Measurements from ENCODE around the gene ERBIN. TPM values are rescaled to one million over a fixed set of nuclear protein-coding genes. Genes with fewer than 3 reads are reported as not detected.

ERBIN gene
- total and polyA plus RNA-seq, 2 of the 13 experiments (the other 11 are each of a cell fraction or from before 2014, with no cell fraction given) = 14.4 to 41.7 TPM

GRCh38 chr5:65925044-65925600, 1.3 kb upstream of the ERBIN start:
- H3K27me3 ChIP-seq (ENCODE audit: control insufficient read depth in 1 of 2, insufficient read depth in 2 of 2, low read length in 2 of 2) = no peaks in the 10 kb centered on the region; a peak in 1 of 5 replicates
- peaks cover 18% of the 10 kb centered on the region for H4K20me1 ChIP-seq (ENCODE audit: insufficient read depth, low read length)
- ChIA-PET POLR2A (interaction anchor here (0.5 to 1.2 kb wide), 4 partner anchors 8 to 79 kb away, joined by 3 to 4 read pairs (median 3); no protein-coding TSS in a partner anchor), CTCF (ENCODE audit: low intra/inter-chr PET ratio, low total read pairs) (no interaction called here)
- H3K79me2 ChIP-seq (ENCODE audit: insufficient read depth, low read length) = peaks cover 38% of the 10 kb centered on the region
- ATAC-seq (peak; percentile 54), DNase-seq (ENCODE audit: low spot score) (peak; percentile 36), FAIRE-seq (no peak)
- H3K9ac ChIP-seq (ENCODE audit: insufficient read depth, low read depth, low read length) = peak overlapping the region; percentile 88
- no TSS peak for BruUV-seq (replicated peaks)
- H3K36me3 ChIP-seq (replicated peaks in 1 of 2; ENCODE audit: control insufficient read depth in 1 of 2, insufficient read depth in 2 of 2, low read length in 2 of 2) = no peaks in the 10 kb centered on the region
- in situ Hi-C loops (cut with HindIII; ENCODE audit: extremely low pct_ligation_motif_present, low pct_unique_long_range_greater_than_20kb) (no loop called here), intact Hi-C loops (cut with micrococcal nuclease; ENCODE audit: unreplicated experiment) (loop anchor here (5.0 to 10.0 kb wide), 5 partner anchors 37 to 300 kb away; partner anchors contain the start of genes SHLD3, TRAPPC13 and TRIM23)
- 1% methylated on average over 10 of the region's 46 CpGs for WGBS (ENCODE audit: low lambda C conversion rate)
- H3K4me2 ChIP-seq (ENCODE audit: low read depth, low read length) = peak overlapping the region; percentile 87
- H3K9me3 ChIP-seq (ENCODE audit: low read length) = no peaks in the 10 kb centered on the region
- H3K4me1 ChIP-seq (ENCODE audit: insufficient read depth, low read length) = peaks cover 41% of the 10 kb centered on the region
- H3K4me3 ChIP-seq (replicated peaks in 1 of 3; ENCODE audit: insufficient read depth in 1 of 3, low read depth in 2 of 3, low read length in 3 of 3) = peak overlapping the region; percentile 73 to 97 (median 85)
- peak overlapping the region; percentile 94 for H3K27ac ChIP-seq (ENCODE audit: extremely low read length, insufficient read depth, low read length)
- no peak overlapping the region for H2AFZ ChIP-seq (ENCODE audit: low read length)
- no peak for TF ChIP-seq SP5 (CRISPR knock-in tag; IDR thresholded peaks at IDR 0.05; ENCODE audit: borderline replicate concordance, low read depth)
- TF ChIP-seq ZNF207 (IDR thresholded peaks at IDR 0.05; ENCODE audit: borderline replicate concordance) = no peak
- no peak for TF ChIP-seq ZNF816 (CRISPR knock-in tag; IDR thresholded peaks at IDR 0.05; ENCODE audit: borderline replicate concordance)
- TF ChIP-seq TGIF2 (CRISPR knock-in tag; IDR thresholded peaks at IDR 0.05) = no peak
- TF ChIP-seq KMT2A (CRISPR knock-in tag; IDR thresholded peaks at IDR 0.05) = peak; percentile 66
- no peak for TF ChIP-seq ZNF121 (CRISPR knock-in tag; IDR thresholded peaks at IDR 0.05)
- no peak; the same call in none of the 2 replicates for TF ChIP-seq ZBTB20 (CRISPR knock-in tag; IDR thresholded peaks at IDR 0.05; ENCODE audit: borderline replicate concordance, low read depth)
- 0 out of 2 replicates have a peak, but pooled peaks have one; percentile 1 for TF ChIP-seq POGK (CRISPR knock-in tag; conservative IDR thresholded peaks at IDR 0.05)
- no peak for TF ChIP-seq ATF3 (CRISPR knock-in tag; IDR thresholded peaks at IDR 0.05)
- no peak for TF ChIP-seq ZNF570 (CRISPR knock-in tag; IDR thresholded peaks at IDR 0.05; ENCODE audit: borderline replicate concordance)
- TF ChIP-seq ZNF264 (CRISPR knock-in tag; IDR thresholded peaks at IDR 0.05) = no peak
- no peak for TF ChIP-seq ERF (CRISPR knock-in tag; IDR thresholded peaks at IDR 0.05)
- no peak for TF ChIP-seq ZFP82 (CRISPR knock-in tag; IDR thresholded peaks at IDR 0.05; ENCODE audit: borderline replicate concordance)
- TF ChIP-seq RBFOX2 (IDR thresholded peaks at IDR 0.05; ENCODE audit: low read depth, low read length) = no peak
- no peak for TF ChIP-seq KDM6A (CRISPR knock-in tag; IDR thresholded peaks at IDR 0.05; ENCODE audit: low read depth)
- no peak for TF ChIP-seq ZNF850 (CRISPR knock-in tag; conservative IDR thresholded peaks at IDR 0.05)
- no peak for TF ChIP-seq BRCA1 (CRISPR knock-in tag; IDR thresholded peaks at IDR 0.05)
- no peak for TF ChIP-seq MED13 (CRISPR knock-in tag; IDR thresholded peaks at IDR 0.05)
- TF ChIP-seq SMAD3 (CRISPR knock-in tag; IDR thresholded peaks at IDR 0.05) = peak; percentile 22; the same call in 1 of the 2 replicates
- TF ChIP-seq ZNF256 (CRISPR knock-in tag; conservative IDR thresholded peaks at IDR 0.05) = no peak
- TF ChIP-seq NKX3-1 (CRISPR knock-in tag; IDR thresholded peaks at IDR 0.05) = no peak; the same call in 1 of the 2 replicates
- no peak for TF ChIP-seq SNAPC2 (CRISPR knock-in tag; IDR thresholded peaks at IDR 0.05)
- TF ChIP-seq CHCHD3 (CRISPR knock-in tag; IDR thresholded peaks at IDR 0.05) = no peak
- TF ChIP-seq ZNF101 (CRISPR knock-in tag; IDR thresholded peaks at IDR 0.05; ENCODE audit: borderline replicate concordance, low read depth) = no peak
- no peak for TF ChIP-seq TSC22D2 (CRISPR knock-in tag; IDR thresholded peaks at IDR 0.05; ENCODE audit: borderline replicate concordance)
- TF ChIP-seq ZFP62 (CRISPR knock-in tag; IDR thresholded peaks at IDR 0.05) = no peak
- no peak for TF ChIP-seq THYN1 (CRISPR knock-in tag; IDR thresholded peaks at IDR 0.05; ENCODE audit: borderline replicate concordance, low read depth)

Measured in HepG2 (cell line).